ENCODE measurements around the gene PCDHGA5. TPM values are rescaled to one million over a fixed set of nuclear protein-coding genes. Genes with fewer than 3 reads are reported as not detected.
A peak's percentile ranks its signal among the peaks of the same experiment; 100 is the strongest.
"Not testable (repeated sequence)": the region's sequence is repeated elsewhere in the genome, so short reads cannot be mapped to it uniquely, and the experiment has no call there.

PCDHGA5 gene
- total and polyA plus RNA-seq, 3 donors from 2014 or later = 1.5 to 12.2 (median 9.4) TPM

DNA sequence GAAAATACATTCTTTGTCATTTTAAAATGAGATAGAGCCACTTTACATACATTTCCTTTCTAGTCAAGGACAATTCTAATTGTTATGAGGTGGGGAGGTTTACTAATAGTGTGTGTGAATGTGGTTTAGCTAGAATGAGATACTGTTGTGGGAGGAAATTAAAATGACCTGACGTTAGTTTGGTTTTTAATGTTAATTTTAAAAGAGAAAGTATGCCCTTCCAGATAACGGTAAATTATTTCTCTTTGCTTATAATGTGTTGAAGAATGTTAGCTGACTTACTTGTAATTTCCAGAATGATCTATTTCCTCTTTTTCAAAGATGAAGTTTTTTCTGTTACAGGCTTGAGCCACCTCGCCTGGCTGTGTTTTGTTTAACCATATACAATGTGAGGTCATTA is 41.7 kb upstream of the PCDHGA5 start:
- TF ChIP-seq, protein P1, sequence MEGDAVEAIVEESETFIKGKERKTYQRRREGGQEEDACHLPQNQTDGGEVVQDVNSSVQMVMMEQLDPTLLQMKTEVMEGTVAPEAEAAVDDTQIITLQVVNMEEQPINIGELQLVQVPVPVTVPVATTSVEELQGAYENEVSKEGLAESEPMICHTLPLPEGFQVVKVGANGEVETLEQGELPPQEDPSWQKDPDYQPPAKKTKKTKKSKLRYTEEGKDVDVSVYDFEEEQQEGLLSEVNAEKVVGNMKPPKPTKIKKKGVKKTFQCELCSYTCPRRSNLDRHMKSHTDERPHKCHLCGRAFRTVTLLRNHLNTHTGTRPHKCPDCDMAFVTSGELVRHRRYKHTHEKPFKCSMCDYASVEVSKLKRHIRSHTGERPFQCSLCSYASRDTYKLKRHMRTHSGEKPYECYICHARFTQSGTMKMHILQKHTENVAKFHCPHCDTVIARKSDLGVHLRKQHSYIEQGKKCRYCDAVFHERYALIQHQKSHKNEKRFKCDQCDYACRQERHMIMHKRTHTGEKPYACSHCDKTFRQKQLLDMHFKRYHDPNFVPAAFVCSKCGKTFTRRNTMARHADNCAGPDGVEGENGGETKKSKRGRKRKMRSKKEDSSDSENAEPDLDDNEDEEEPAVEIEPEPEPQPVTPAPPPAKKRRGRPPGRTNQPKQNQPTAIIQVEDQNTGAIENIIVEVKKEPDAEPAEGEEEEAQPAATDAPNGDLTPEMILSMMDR (IDR thresholded peaks at IDR 0.05) = no peak
- TF ChIP-seq POLR2A (IDR thresholded peaks at IDR 0.05) = no peak
- intact Hi-C loops (cut with DNase I; ENCODE audit: low total_unique reads) = no loop called here
- H3K4me3 ChIP-seq = no peak overlapping the region
- H3K27me3 ChIP-seq = no peaks in the 10 kb centered on the region
- no peak overlapping the region for H3K27ac ChIP-seq
- no peaks in the 10 kb centered on the region for H3K9me3 ChIP-seq
- no peaks in the 10 kb centered on the region for H3K4me1 ChIP-seq
- H3K36me3 ChIP-seq (ENCODE audit: low read depth, missing control alignments) = no peaks in the 10 kb centered on the region
- DNase-seq = no peak
- WGBS, 2 donors = 80 to 89% methylated on average over 3 of the region's 3 CpGs

DNA sequence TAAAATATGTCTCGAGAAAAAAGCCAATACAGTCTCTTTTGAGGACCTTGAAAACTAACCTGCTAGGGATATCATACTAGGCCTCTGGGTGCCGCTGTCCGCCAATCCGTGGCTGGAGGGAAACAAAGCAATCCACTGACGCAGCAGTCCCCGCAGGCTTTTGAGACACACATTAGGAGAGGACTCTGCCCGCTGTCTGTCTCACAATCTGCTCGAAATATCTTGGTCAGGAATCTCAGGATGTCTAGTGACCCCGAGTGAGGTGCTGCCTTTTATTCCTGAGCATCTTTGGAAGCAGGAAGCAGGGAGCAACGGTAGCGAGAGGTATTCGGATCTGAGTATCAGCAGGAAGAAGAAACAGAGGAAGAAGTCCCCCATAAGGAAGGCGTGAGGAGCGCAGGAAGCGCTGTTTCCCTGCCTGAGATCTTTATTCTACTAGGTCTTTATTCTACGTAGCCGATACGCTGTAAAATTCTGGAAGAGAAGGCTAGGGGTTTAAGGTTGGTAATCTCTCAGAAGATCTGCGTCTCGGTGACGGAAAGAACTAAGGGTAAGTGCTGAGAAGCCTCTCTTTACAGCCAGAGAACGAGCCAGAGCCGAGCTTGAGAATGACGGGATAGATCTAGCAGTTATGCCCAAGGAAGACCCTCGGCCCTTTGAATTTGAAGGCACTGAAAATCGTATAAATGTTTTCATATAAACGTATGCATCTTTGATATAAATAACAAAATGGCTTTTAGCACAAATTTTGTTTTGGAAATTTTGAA is 37.7 kb upstream of the PCDHGA5 start:
- peak overlapping the region; percentile 72 to 73 for H3K27ac ChIP-seq
- no peaks in the 10 kb centered on the region for H3K4me1 ChIP-seq
- no peaks in the 10 kb centered on the region for H3K36me3 ChIP-seq (ENCODE audit: low read depth, missing control alignments)
- intact Hi-C loops (cut with DNase I; ENCODE audit: low total_unique reads) = no loop called here
- no peaks in the 10 kb centered on the region for H3K27me3 ChIP-seq
- H3K9me3 ChIP-seq = no peaks in the 10 kb centered on the region
- WGBS, 2 donors = 9 to 13% methylated on average over 27 of the region's 27 CpGs
- peak overlapping the region; percentile 38 to 52 for H3K4me3 ChIP-seq
- TF ChIP-seq POLR2A (IDR thresholded peaks at IDR 0.05) = no peak
- TF ChIP-seq, protein P1 (IDR thresholded peaks at IDR 0.05) = peak; percentile 39 to 45 (median 40)
- DNase-seq = peak; percentile 88

DNA sequence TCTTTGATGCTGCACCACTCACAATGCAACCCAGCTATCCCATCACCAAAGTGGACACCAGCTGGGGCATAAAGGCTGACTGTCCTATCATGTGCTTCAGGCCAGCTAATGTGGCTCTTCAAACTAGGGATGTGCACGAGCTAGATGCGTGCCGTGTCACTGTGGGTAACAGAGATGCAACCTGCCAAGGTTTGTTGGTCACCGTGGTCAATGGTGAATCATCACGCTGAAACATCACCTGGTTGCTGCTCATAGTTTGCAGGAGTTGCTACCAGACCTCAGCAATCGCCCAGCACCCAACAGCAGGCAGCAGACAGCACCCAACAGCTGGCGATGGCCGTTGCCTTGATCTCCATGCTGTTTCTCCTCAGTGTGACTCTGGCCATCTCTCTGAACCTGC is 35.7 kb upstream of the PCDHGA5 start:
- 79 to 80% methylated on average over 1 to 8 of the region's 8 CpGs for WGBS, 2 donors
- TF ChIP-seq, protein P1 (IDR thresholded peaks at IDR 0.05) = no peak
- TF ChIP-seq POLR2A (IDR thresholded peaks at IDR 0.05) = no peak
- intact Hi-C loops (cut with DNase I; ENCODE audit: low total_unique reads) = no loop called here
- Histone ChIP-seq H3K36me3 (ENCODE audit: low read depth, missing control alignments) (no peaks in the 10 kb centered on the region), H3K4me1 (no peaks in the 10 kb centered on the region), H3K27ac (no peak overlapping the region), H3K4me3 (no peak overlapping the region), H3K9me3 (no peaks in the 10 kb centered on the region), H3K27me3 (no peaks in the 10 kb centered on the region)
- DNase-seq = no peak

DNA sequence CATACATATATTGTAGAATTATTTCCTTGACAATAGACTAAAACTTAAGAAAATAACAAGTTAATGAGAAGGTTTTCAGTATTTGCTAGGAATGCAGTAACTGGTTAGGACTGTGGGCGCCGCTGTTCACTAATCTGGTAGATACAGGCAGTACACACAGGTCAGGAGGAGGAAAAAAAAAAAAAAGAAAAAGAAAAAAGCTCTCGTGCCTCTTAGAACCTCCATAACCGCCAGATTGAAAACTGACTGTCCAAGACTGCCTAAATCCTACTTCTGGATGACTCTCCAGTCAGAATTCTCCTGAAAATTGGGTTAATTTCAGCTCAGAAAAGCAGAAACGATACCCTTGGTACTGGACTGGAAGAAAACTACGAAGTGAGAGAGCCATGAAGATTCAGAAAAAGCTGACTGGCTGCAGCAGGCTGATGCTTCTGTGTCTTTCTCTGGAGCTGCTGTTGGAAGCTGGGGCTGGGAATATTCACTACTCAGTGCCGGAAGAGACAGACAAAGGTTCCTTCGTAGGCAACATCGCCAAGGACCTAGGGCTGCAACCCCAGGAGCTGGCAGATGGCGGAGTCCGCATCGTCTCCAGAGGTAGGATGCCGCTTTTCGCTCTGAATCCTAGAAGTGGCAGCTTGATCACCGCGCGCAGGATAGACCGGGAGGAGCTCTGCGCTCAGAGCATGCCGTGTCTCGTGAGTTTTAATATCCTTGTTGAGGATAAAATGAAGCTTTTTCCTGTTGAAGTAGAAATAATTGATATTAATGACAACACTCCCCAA is 33.5 kb upstream of the PCDHGA5 start, which contains the start of gene PCDHGA1:
PCDHGA1 (plus strand) TSS at position 216 of the 782 bp plus-strand sequence.
- Histone ChIP-seq H3K9me3 (no peaks in the 10 kb centered on the region), H3K27me3 (no peaks in the 10 kb centered on the region), H3K4me1 (no peaks in the 10 kb centered on the region), H3K4me3 (no peak within 1 kb of the TSS), H3K27ac (no peak within 1 kb of the TSS), H3K36me3 (ENCODE audit: low read depth, missing control alignments) (no peaks in the 10 kb centered on the region)
- no peak for TF ChIP-seq POLR2A (IDR thresholded peaks at IDR 0.05)
- TF ChIP-seq, protein P1 (IDR thresholded peaks at IDR 0.05) = peak in 2 of 3 experiments; percentile 8 to 23
- 15 to 26% methylated on average over 21 of the region's 21 CpGs for WGBS, 2 donors
- DNase-seq = peak; percentile 79
- intact Hi-C loops (cut with DNase I; ENCODE audit: low total_unique reads) = no loop called here

DNA sequence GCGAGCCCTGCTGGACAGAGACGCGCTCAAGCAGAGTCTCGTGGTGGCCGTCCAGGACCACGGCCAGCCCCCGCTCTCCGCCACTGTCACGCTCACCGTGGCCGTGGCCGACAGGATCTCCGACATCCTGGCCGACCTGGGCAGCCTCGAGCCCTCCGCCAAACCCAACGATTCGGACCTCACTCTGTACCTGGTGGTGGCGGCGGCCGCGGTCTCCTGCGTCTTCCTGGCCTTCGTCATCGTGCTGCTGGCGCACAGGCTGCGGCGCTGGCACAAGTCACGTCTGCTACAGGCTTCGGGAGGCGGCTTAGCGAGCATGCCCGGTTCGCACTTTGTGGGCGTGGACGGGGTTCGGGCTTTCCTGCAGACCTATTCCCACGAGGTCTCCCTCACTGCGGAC is 31.4 kb upstream of the PCDHGA5 start:
- H3K4me1 ChIP-seq; H3K4me3 ChIP-seq; intact Hi-C loops (cut with DNase I; ENCODE audit: low total_unique reads); H3K9me3 ChIP-seq; H3K36me3 ChIP-seq (ENCODE audit: low read depth, missing control alignments); H3K27ac ChIP-seq; DNase-seq; H3K27me3 ChIP-seq: not testable (repeated sequence)
- 11 to 30% methylated on average over 2 to 27 of the region's 39 CpGs for WGBS, 2 donors

Measured in testis (tissue), 3 donors.